ENCODE results near the gene KANSL2. TPM values are rescaled to one million over a fixed set of nuclear protein-coding genes. Genes with fewer than 3 reads are reported as not detected.

The KANSL2 gene
- polyA plus RNA-seq, 1 donor from 2014 or later: 116 TPM

DNA sequence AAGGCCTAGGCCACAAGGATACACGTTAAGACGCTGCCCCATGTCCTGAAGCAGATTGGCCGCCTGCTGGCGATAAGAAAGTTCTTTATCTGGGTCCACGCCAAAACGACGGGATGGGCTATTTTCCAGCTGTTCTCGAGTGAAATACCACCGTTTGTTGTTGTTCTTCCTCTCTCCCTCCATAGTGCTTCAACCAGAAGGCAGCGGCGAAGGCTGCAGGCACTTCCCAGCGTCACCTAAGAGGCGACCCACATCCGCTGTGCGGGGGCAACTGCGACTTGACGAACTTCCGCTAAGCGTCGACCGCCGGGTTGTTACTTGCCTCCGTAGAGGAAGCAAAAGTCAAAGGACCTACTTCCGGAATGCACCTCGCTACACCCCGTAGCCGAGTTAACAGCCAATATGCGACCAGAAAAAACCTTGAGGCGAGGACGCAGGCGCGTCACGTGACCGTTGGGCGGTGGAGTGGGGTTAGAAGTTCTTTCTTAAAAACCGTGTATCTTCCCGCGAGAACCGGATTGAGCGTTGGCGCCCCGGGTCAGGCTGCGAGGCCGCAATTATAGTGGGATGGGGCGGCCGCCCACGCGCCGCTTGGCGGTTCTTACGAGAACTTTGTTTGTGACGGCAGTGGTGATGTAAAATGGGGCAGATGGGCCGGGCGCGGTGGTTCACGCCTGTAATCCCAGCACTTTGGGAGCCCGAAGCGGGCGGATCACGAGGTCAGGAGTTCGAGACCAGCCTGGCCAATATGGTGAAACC is 34.6 kb upstream of the KANSL2 start, which contains the start of gene CCNT1:
CCNT1 (minus strand) TSS at position 215 of the 759 bp plus-strand sequence; CDS start at position 183, 32 bp downstream.
- Histone ChIP-seq H3K9ac (ENCODE audit: low read length) (peak within 1 kb of the TSS; percentile 93), H4K20me1 (ENCODE audit: insufficient read depth) (no peaks in the 10 kb centered on the region), H3K79me2 (replicated peaks; ENCODE audit: insufficient read depth, low read length) (peaks cover 34% of the 10 kb centered on the region), H3K27me3 (ENCODE audit: insufficient read depth, low read depth, low read length) (no peaks in the 10 kb centered on the region), H3K27ac (ENCODE audit: low read length) (peak within 1 kb of the TSS; percentile 94), H3K9me3 (ENCODE audit: low read length) (no peaks in the 10 kb centered on the region), H2AFZ (ENCODE audit: low read depth, low read length) (peak within 1 kb of the TSS; percentile 89), H3K4me2 (ENCODE audit: low read length) (peak within 1 kb of the TSS; percentile 90), H3K4me3 (ENCODE audit: low read length) (peak within 1 kb of the TSS; percentile 92), H3F3A (ENCODE audit: insufficient read depth, low read length, poor library complexity, severe bottlenecking) (no peaks in the 10 kb centered on the region), H3K36me3 (ENCODE audit: insufficient read depth, low read length) (no peaks in the 10 kb centered on the region), H3K9me2 (ENCODE audit: insufficient read depth, low read length) (no peaks in the 10 kb centered on the region)
- TF ChIP-seq, protein P1, sequence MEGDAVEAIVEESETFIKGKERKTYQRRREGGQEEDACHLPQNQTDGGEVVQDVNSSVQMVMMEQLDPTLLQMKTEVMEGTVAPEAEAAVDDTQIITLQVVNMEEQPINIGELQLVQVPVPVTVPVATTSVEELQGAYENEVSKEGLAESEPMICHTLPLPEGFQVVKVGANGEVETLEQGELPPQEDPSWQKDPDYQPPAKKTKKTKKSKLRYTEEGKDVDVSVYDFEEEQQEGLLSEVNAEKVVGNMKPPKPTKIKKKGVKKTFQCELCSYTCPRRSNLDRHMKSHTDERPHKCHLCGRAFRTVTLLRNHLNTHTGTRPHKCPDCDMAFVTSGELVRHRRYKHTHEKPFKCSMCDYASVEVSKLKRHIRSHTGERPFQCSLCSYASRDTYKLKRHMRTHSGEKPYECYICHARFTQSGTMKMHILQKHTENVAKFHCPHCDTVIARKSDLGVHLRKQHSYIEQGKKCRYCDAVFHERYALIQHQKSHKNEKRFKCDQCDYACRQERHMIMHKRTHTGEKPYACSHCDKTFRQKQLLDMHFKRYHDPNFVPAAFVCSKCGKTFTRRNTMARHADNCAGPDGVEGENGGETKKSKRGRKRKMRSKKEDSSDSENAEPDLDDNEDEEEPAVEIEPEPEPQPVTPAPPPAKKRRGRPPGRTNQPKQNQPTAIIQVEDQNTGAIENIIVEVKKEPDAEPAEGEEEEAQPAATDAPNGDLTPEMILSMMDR (IDR thresholded peaks at IDR 0.05; ENCODE audit: poor library complexity, severe bottlenecking): peak; percentile 66
- TF ChIP-seq, protein P2, sequence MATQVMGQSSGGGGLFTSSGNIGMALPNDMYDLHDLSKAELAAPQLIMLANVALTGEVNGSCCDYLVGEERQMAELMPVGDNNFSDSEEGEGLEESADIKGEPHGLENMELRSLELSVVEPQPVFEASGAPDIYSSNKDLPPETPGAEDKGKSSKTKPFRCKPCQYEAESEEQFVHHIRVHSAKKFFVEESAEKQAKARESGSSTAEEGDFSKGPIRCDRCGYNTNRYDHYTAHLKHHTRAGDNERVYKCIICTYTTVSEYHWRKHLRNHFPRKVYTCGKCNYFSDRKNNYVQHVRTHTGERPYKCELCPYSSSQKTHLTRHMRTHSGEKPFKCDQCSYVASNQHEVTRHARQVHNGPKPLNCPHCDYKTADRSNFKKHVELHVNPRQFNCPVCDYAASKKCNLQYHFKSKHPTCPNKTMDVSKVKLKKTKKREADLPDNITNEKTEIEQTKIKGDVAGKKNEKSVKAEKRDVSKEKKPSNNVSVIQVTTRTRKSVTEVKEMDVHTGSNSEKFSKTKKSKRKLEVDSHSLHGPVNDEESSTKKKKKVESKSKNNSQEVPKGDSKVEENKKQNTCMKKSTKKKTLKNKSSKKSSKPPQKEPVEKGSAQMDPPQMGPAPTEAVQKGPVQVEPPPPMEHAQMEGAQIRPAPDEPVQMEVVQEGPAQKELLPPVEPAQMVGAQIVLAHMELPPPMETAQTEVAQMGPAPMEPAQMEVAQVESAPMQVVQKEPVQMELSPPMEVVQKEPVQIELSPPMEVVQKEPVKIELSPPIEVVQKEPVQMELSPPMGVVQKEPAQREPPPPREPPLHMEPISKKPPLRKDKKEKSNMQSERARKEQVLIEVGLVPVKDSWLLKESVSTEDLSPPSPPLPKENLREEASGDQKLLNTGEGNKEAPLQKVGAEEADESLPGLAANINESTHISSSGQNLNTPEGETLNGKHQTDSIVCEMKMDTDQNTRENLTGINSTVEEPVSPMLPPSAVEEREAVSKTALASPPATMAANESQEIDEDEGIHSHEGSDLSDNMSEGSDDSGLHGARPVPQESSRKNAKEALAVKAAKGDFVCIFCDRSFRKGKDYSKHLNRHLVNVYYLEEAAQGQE (IDR thresholded peaks at IDR 0.05; ENCODE audit: borderline replicate concordance): peak; percentile 89
- peak; percentile 86 for TF ChIP-seq MXI1 (conservative IDR thresholded peaks at IDR 0.05; ENCODE audit: poor library complexity, severe bottlenecking)
- peak; percentile 97 for TF ChIP-seq POLR2AphosphoS5 (IDR thresholded peaks at IDR 0.05)
- TF ChIP-seq RAD21 (conservative IDR thresholded peaks at IDR 0.05): peak; percentile 16
- peak; percentile 83 for TF ChIP-seq TAF1 (IDR thresholded peaks at IDR 0.05; ENCODE audit: low read depth)
- peak; percentile 31 for TF ChIP-seq SMC3 (conservative IDR thresholded peaks at IDR 0.05; ENCODE audit: poor library complexity)
- TF ChIP-seq EP300 (conservative IDR thresholded peaks at IDR 0.05; ENCODE audit: poor library complexity, severe bottlenecking): peak; percentile 73
- no peak for TF ChIP-seq EZH2 (IDR thresholded peaks at IDR 0.05; ENCODE audit: borderline replicate concordance, insufficient read depth, low read length, poor library complexity, severe bottlenecking)

DNA sequence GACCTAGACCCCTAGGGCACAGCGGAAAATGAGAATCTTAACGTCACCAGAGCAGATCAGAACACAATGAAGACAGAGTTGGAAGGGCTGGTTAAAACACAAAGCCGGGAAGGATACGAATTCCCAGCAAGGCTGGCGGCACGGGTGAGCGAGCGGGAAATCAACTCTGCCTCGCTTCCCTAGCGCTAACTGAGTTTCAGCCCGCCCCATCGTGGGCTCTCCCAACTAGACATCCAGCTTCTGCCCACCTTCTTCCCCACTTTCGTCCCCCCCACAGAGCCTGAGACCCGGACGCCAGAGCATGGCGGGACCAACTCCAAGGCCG is 34.1 kb upstream of the KANSL2 start:
- Histone ChIP-seq H3K4me2 (ENCODE audit: low read length) (peak overlapping the region; percentile 90), H3K9me3 (ENCODE audit: low read length) (no peaks in the 10 kb centered on the region), H3K4me3 (ENCODE audit: low read length) (peak overlapping the region; percentile 92), H3K27me3 (ENCODE audit: insufficient read depth, low read depth, low read length) (no peaks in the 10 kb centered on the region), H3K79me2 (replicated peaks; ENCODE audit: insufficient read depth, low read length) (peaks cover 38% of the 10 kb centered on the region), H3K9me2 (ENCODE audit: insufficient read depth, low read length) (no peaks in the 10 kb centered on the region), H4K20me1 (ENCODE audit: insufficient read depth) (no peaks in the 10 kb centered on the region), H3K9ac (ENCODE audit: low read length) (peak overlapping the region; percentile 93), H2AFZ (ENCODE audit: low read depth, low read length) (peak overlapping the region; percentile 89), H3F3A (ENCODE audit: insufficient read depth, low read length, poor library complexity, severe bottlenecking) (no peaks in the 10 kb centered on the region), H3K27ac (ENCODE audit: low read length) (peak overlapping the region; percentile 94), H3K36me3 (ENCODE audit: insufficient read depth, low read length) (no peaks in the 10 kb centered on the region)
- TF ChIP-seq EZH2 (IDR thresholded peaks at IDR 0.05; ENCODE audit: borderline replicate concordance, insufficient read depth, low read length, poor library complexity, severe bottlenecking) (no peak), POLR2AphosphoS5 (IDR thresholded peaks at IDR 0.05) (no peak), MXI1 (conservative IDR thresholded peaks at IDR 0.05; ENCODE audit: poor library complexity, severe bottlenecking) (no peak), TAF1 (IDR thresholded peaks at IDR 0.05; ENCODE audit: low read depth) (no peak), SMC3 (conservative IDR thresholded peaks at IDR 0.05; ENCODE audit: poor library complexity) (no peak), RAD21 (conservative IDR thresholded peaks at IDR 0.05) (no peak), EP300 (conservative IDR thresholded peaks at IDR 0.05; ENCODE audit: poor library complexity, severe bottlenecking) (no peak)
- TF ChIP-seq, protein P2 (IDR thresholded peaks at IDR 0.05; ENCODE audit: borderline replicate concordance): no peak
- TF ChIP-seq, protein P1 (IDR thresholded peaks at IDR 0.05; ENCODE audit: poor library complexity, severe bottlenecking): no peak
